Body of pancreas (tissue), 4 donors: ENCODE measurements around the gene OTX1. TPM values are rescaled to one million over a fixed set of nuclear protein-coding genes. Genes with fewer than 3 reads are reported as not detected.
"Not testable (repeated sequence)": the region's sequence is repeated elsewhere in the genome, so short reads cannot be mapped to it uniquely, and the experiment has no call there.

Source experiments
- ATAC-seq: fragments of 150-250 bp; one replicate; pipeline ENCODE4 v1.9.1; 2016
- DNase-seq, 4 donors: peaks; one replicate each; pipeline ENCODE4 v3.0.0-alpha.2; 2019
- H3K27ac ChIP-seq, 4 donors: fragments of 200-600 bp; sonication (generic); 1 replicate in 3 of 4; 2 replicates in 1 of 4; pipeline versions ENCODE4 v1.5.1 to v1.6.1; 2016 to 2019; ENCODE audit warnings: mild to moderate bottlenecking in 1 of 4, mixed read lengths in 1 of 4, moderate library complexity in 1 of 4
- H3K27me3 ChIP-seq, 2 donors: fragments of 200-600 bp; sonication (generic); one replicate each; pipeline ENCODE4 v1.6.0; 2016; ENCODE audit warnings: mild to moderate bottlenecking in 1 of 2
- H3K36me3 ChIP-seq, 2 donors: fragments of 200-600 bp; sonication (generic); replicated peaks in 1 of 2; 2 replicates each; pipeline ENCODE4 v1.5.1; 2016; ENCODE audit warnings: low read depth in 2 of 2; ENCODE audit not compliant: insufficient read depth in 1 of 2
- H3K4me1 ChIP-seq: fragments of 200-600 bp; sonication (generic); one replicate; pipeline ENCODE4 v1.6.0; 2016
- H3K4me3 ChIP-seq, 2 donors: fragments of 200-600 bp; sonication (generic); 1 replicate in 1 of 2; 2 replicates in 1 of 2; pipeline ENCODE4 v1.5.1; 2016 to 2019
- H3K9me3 ChIP-seq, 3 donors: fragments of 200-600 bp; sonication (generic); 1 replicate in 2 of 3; 2 replicates in 1 of 3; pipeline ENCODE4 v1.5.1; 2016
- POLR2A ChIP-seq, 3 donors: fragments of 450-650 bp; IDR thresholded peaks; one replicate each; pipeline ENCODE4 v1.6.1; 2016; ENCODE audit warnings: antibody characterized with exemption in 3 of 3, mild to moderate bottlenecking in 2 of 3
- WGBS, 2 donors: methylation state at CpG; one replicate each; pipeline ENCODE4 v1.1.5; 2017; 5-methylcytosine and 5-hydroxymethylcytosine counted together
- intact Hi-C: fragments of 100-400 bp; cut with DNase I; formaldehyde crosslinking; loops from one replicate; pipeline ENCODE4 v1.15.1; 2023
- total RNA-seq, 2 donors: library from RNA; depleted of rRNA; stranded (reverse); fragments of >200 nt; gene quantifications; one replicate each; pipeline ENCODE4 v1.1.0, GENCODE V29; 2016
- TF ChIP-seq, protein P1 (sequence below), 7 experiments: fragments of 450-650 bp in 4 of 7; fragments of 200-600 bp in 3 of 7; sonication (generic) in 3 of 7; IDR thresholded peaks; one replicate each; pipeline ENCODE4 v1.5.1; 2016 to 2019; ENCODE audit warnings: antibody characterized with exemption in 7 of 7

The OTX1 gene
- total RNA-seq, 2 donors from 2014 or later: not detected

- Histone ChIP-seq H3K27ac (no peak overlapping the region), H3K27me3 (no peaks in the 10 kb centered on the region), H3K4me1 (no peaks in the 10 kb centered on the region), H3K4me3 (no peak overlapping the region), H3K36me3 (no peaks in the 10 kb centered on the region), H3K9me3 (no peaks in the 10 kb centered on the region)
- DNase-seq (no peak), ATAC-seq (no peak)
- 87 to 90% methylated on average over 2 of the region's 2 CpGs for WGBS, 2 donors
- intact Hi-C loops: no loop called here
- no peak for TF ChIP-seq POLR2A (IDR thresholded peaks at IDR 0.05)
- TF ChIP-seq, protein P1, sequence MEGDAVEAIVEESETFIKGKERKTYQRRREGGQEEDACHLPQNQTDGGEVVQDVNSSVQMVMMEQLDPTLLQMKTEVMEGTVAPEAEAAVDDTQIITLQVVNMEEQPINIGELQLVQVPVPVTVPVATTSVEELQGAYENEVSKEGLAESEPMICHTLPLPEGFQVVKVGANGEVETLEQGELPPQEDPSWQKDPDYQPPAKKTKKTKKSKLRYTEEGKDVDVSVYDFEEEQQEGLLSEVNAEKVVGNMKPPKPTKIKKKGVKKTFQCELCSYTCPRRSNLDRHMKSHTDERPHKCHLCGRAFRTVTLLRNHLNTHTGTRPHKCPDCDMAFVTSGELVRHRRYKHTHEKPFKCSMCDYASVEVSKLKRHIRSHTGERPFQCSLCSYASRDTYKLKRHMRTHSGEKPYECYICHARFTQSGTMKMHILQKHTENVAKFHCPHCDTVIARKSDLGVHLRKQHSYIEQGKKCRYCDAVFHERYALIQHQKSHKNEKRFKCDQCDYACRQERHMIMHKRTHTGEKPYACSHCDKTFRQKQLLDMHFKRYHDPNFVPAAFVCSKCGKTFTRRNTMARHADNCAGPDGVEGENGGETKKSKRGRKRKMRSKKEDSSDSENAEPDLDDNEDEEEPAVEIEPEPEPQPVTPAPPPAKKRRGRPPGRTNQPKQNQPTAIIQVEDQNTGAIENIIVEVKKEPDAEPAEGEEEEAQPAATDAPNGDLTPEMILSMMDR (IDR thresholded peaks at IDR 0.05): no peak
Observed at GRCh38 chr2:63018439-63018838, 32.2 kb upstream of the OTX1 start.

DNA sequence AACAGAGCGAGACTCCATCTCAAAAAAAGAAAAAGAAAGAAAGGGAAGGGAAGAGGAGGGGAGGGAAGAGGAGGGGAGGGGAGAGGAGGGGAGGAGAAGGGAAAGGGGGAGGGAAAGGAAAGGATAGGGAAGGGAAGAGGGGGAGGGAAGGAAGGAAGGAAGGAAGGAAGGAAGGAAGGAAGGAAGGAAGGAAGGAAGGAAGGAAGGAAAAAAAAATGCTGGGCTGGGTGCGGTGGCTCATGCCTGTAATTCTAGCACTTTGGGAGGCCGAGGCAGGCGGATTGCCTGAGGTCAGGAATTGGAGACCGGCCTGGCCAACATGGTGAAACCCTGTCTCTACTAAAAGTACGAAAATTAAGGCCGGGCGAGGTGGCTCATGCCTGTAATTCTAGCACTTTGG is 30.9 kb upstream of the OTX1 start:
- ATAC-seq, H3K36me3 ChIP-seq, intact Hi-C loops, H3K4me1 ChIP-seq, H3K27ac ChIP-seq, DNase-seq, H3K9me3 ChIP-seq, H3K4me3 ChIP-seq, H3K27me3 ChIP-seq: not testable (repeated sequence)
- 94 to 97% methylated on average over 7 to 8 of the region's 8 CpGs for WGBS, 2 donors

DNA sequence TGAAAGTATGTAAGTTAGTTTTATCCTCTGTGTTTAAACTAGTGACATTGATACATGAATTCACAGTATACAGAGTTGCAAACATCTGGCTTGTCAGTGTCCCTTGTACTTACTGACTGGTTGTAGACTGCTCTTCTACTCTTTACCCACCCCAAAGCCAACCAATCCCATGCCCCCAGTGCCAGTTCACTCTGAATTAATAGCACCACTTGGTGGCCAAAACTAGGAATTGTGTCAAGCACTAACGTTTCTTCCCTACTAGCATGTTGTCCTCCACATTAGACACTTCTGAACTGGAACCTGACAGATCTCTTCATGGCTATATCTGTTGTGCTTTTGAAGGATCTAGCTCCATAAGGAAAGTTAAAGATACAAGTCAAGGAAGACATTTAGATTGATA is 27.2 kb upstream of the OTX1 start:
- Histone ChIP-seq H3K27ac (no peak overlapping the region), H3K9me3 (no peaks in the 10 kb centered on the region), H3K4me1 (no peaks in the 10 kb centered on the region), H3K27me3 (no peaks in the 10 kb centered on the region), H3K36me3 (no peaks in the 10 kb centered on the region), H3K4me3 (no peak overlapping the region)
- no peak for DNase-seq
- 0% methylated on average over 1 of the region's 1 CpG for WGBS, 2 donors
- TF ChIP-seq POLR2A (IDR thresholded peaks at IDR 0.05): no peak
- TF ChIP-seq, protein P1 (IDR thresholded peaks at IDR 0.05): peak in 5 of 7 experiments; percentile 14 to 25 (median 25)
- ATAC-seq: no peak
- intact Hi-C loops: no loop called here

DNA sequence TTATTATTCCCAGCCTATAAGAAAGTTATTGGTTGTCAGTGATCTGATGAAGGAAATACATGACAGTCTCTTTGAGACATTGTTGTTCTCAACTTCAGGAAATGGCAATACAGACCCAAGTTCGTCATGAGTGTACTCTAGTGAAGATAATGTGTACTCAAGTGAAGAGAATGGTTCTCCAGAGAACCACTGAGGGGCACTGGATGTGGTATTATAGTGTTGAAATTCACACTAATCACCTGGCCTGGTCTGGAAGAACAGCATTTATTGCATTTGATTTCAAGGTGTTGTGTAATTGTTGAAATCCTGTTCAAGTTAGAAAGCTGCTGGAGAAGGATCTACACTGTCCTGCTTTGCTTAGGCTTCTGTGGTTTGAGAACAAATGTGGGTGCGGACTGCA is 23.4 kb upstream of the OTX1 start:
- no peaks in the 10 kb centered on the region for H3K27me3 ChIP-seq
- intact Hi-C loops: no loop called here
- H3K27ac ChIP-seq: no peak overlapping the region
- 85 to 87% methylated on average over 2 of the region's 2 CpGs for WGBS, 2 donors
- ATAC-seq (no peak), DNase-seq (no peak)
- H3K4me3 ChIP-seq: no peak overlapping the region
- H3K4me1 ChIP-seq: no peaks in the 10 kb centered on the region
- TF ChIP-seq POLR2A (IDR thresholded peaks at IDR 0.05): no peak
- TF ChIP-seq, protein P1 (IDR thresholded peaks at IDR 0.05): no peak
- no peaks in the 10 kb centered on the region for H3K36me3 ChIP-seq
- no peaks in the 10 kb centered on the region for H3K9me3 ChIP-seq

GRCh38 chr2:63029058-63029457 is 21.6 kb upstream of the OTX1 start:
- no peak overlapping the region for H3K27ac ChIP-seq
- TF ChIP-seq, protein P1 (IDR thresholded peaks at IDR 0.05): no peak
- TF ChIP-seq POLR2A (IDR thresholded peaks at IDR 0.05): no peak
- 91 to 95% methylated on average over 1 of the region's 1 CpG for WGBS, 2 donors
- H3K36me3 ChIP-seq: no peaks in the 10 kb centered on the region
- no peaks in the 10 kb centered on the region for H3K9me3 ChIP-seq
- H3K27me3 ChIP-seq: no peaks in the 10 kb centered on the region
- DNase-seq: no peak
- intact Hi-C loops: no loop called here
- no peaks in the 10 kb centered on the region for H3K4me1 ChIP-seq
- H3K4me3 ChIP-seq: no peak overlapping the region
- no peak for ATAC-seq
